Fibroblast of lung (primary cell): Measurements from ENCODE around the gene TNFRSF11A. TPM values are rescaled to one million over a fixed set of nuclear protein-coding genes. Genes with fewer than 3 reads are reported as not detected.

Experiments used
- DNase-seq, 2 donors: peaks; one replicate each; pipeline versions ENCODE4 v3.0.0 to v3.0.0-alpha.2; 2010; ENCODE audit warnings: low read depth in 2 of 2
- H2AFZ ChIP-seq: 2 replicates; pipeline ENCODE4 v1.5.1; 2012; ENCODE audit warnings: low read length, control low read depth, inconsistent platforms
- H3K27ac ChIP-seq: 2 replicates; pipeline ENCODE4 v1.5.1; 2011; ENCODE audit warnings: low read length, control low read depth; ENCODE audit not compliant: insufficient read depth
- H3K27me3 ChIP-seq: 2 replicates; pipeline ENCODE4 v1.5.1; 2011; ENCODE audit warnings: mild to moderate bottlenecking, low read length; ENCODE audit not compliant: control insufficient read depth, insufficient read depth
- H3K36me3 ChIP-seq: 2 replicates; pipeline ENCODE4 v1.5.1; 2011; ENCODE audit warnings: low read length; ENCODE audit not compliant: control insufficient read depth, insufficient read depth
- H3K4me1 ChIP-seq: 2 replicates; pipeline ENCODE4 v1.5.1; 2011; ENCODE audit warnings: low read length; ENCODE audit not compliant: control insufficient read depth, insufficient read depth; ENCODE audit errors: extremely low read depth
- H3K4me2 ChIP-seq: 2 replicates; pipeline ENCODE4 v1.5.1; 2011; ENCODE audit warnings: low read length, control low read depth; ENCODE audit not compliant: insufficient read depth; ENCODE audit errors: extremely low read depth
- H3K4me3 ChIP-seq, 4 experiments: fragments of 200-600 bp in 1 of 4; sonication (generic) in 1 of 4; replicated peaks in 1 of 4; 2 replicates each; pipeline ENCODE4 v1.5.1; 2011 to 2016; ENCODE audit warnings: low read length in 4 of 4, low read depth in 3 of 4, mild to moderate bottlenecking in 3 of 4, control low read depth in 2 of 4, inconsistent platforms in 1 of 4, mixed read lengths in 1 of 4; ENCODE audit not compliant: insufficient read depth in 1 of 4; ENCODE audit errors: control extremely low read depth in 1 of 4
- H3K79me2 ChIP-seq: 2 replicates; pipeline ENCODE4 v1.5.1; 2012; ENCODE audit warnings: mild to moderate bottlenecking, low read length, inconsistent platforms; ENCODE audit not compliant: control insufficient read depth, insufficient read depth
- H3K9ac ChIP-seq: 2 replicates; pipeline ENCODE4 v1.5.1; 2011; ENCODE audit warnings: mild to moderate bottlenecking, low read length, control low read depth; ENCODE audit not compliant: insufficient read depth
- H3K9me3 ChIP-seq: 2 replicates; pipeline ENCODE4 v1.5.1; 2012; ENCODE audit warnings: low read depth, low read length; ENCODE audit not compliant: control insufficient read depth, insufficient read depth
- H4K20me1 ChIP-seq: 2 replicates; pipeline ENCODE4 v1.5.1; 2011; ENCODE audit warnings: low read length; ENCODE audit not compliant: control insufficient read depth, insufficient read depth; ENCODE audit errors: extremely low read depth
- CTCF ChIP-seq, 2 donors: IDR thresholded peaks in 1 of 2; conservative IDR thresholded peaks in 1 of 2; 1 replicate in 1 of 2; 2 replicates in 1 of 2; pipeline ENCODE4 v1.5.1; 2011 to 2012; ENCODE audit warnings: low read length in 2 of 2, control low read depth in 1 of 2, inconsistent platforms in 1 of 2, low read depth in 1 of 2, mild to moderate bottlenecking in 1 of 2
- EZH2 ChIP-seq: IDR thresholded peaks from 2 replicates; pipeline ENCODE4 v1.5.1; 2012; ENCODE audit warnings: low read length, control low read depth, mild to moderate bottlenecking; ENCODE audit errors: missing control alignments
- polyA plus RNA-seq, 2 donors: library from polyadenylated mRNA; depleted of rRNA in 1 of 2; stranded (reverse) in 1 of 2; unstranded in 1 of 2; fragments of >200 nt; gene quantifications; 2 replicates each; pipeline ENCODE4 v1.2.1, GENCODE V29; 2011 to 2012; ENCODE audit warnings: missing spikeins in 1 of 2
- total RNA-seq: library from RNA; depleted of rRNA; stranded (reverse); fragments of >200 nt; gene quantifications from 2 replicates; pipeline ENCODE4 v1.2.1, GENCODE V29; 2014

The TNFRSF11A gene
- total and polyA plus RNA-seq, 2 donors (not counting 1 experiment from before 2014, with no cell fraction given): 0.11 to 0.66 TPM

GRCh38 chr18:62312851-62313250, 12.3 kb upstream of the TNFRSF11A start:
- Histone ChIP-seq H2AFZ (no peak overlapping the region), H3K27me3 (no peaks in the 10 kb centered on the region), H3K27ac (no peak overlapping the region), H3K4me3 (no peak overlapping the region), H3K9me3 (no peaks in the 10 kb centered on the region), H3K79me2 (no peaks in the 10 kb centered on the region), H3K9ac (no peak overlapping the region), H3K4me1 (no peaks in the 10 kb centered on the region), H4K20me1 (no peaks in the 10 kb centered on the region), H3K4me2 (no peak overlapping the region), H3K36me3 (no peaks in the 10 kb centered on the region)
- TF ChIP-seq EZH2 (no peak), CTCF (conservative IDR thresholded peaks at IDR 0.05 in 1 of 2, IDR thresholded peaks at IDR 0.05 in 1 of 2; ENCODE audit: low read depth in 1 of 2, low read length in 2 of 2) (no peak)
- DNase-seq: no peak

GRCh38 chr18:62318228-62319180, 6.6 kb upstream of the TNFRSF11A start:
- Histone ChIP-seq H3K9ac (no peak overlapping the region), H3K36me3 (no peaks in the 10 kb centered on the region), H3K9me3 (no peaks in the 10 kb centered on the region), H3K79me2 (no peaks in the 10 kb centered on the region), H2AFZ (no peak overlapping the region), H3K27me3 (peaks cover 8% of the 10 kb centered on the region), H4K20me1 (no peaks in the 10 kb centered on the region), H3K4me2 (no peak overlapping the region), H3K4me1 (no peaks in the 10 kb centered on the region), H3K4me3 (no peak overlapping the region), H3K27ac (no peak overlapping the region)
- DNase-seq: no peak
- TF ChIP-seq CTCF (conservative IDR thresholded peaks at IDR 0.05 in 1 of 2, IDR thresholded peaks at IDR 0.05 in 1 of 2; ENCODE audit: low read depth in 1 of 2, low read length in 2 of 2) (no peak), EZH2 (no peak)

GRCh38 chr18:62321201-62321600, 3.9 kb upstream of the TNFRSF11A start:
- Histone ChIP-seq H3K4me3 (no peak overlapping the region), H3K79me2 (no peaks in the 10 kb centered on the region), H3K36me3 (no peaks in the 10 kb centered on the region), H3K4me1 (no peaks in the 10 kb centered on the region), H2AFZ (no peak overlapping the region), H3K27ac (no peak overlapping the region), H3K27me3 (peaks cover 30% of the 10 kb centered on the region), H3K9ac (no peak overlapping the region), H4K20me1 (no peaks in the 10 kb centered on the region), H3K9me3 (no peaks in the 10 kb centered on the region), H3K4me2 (no peak overlapping the region)
- no peak for DNase-seq
- TF ChIP-seq EZH2 (no peak), CTCF (conservative IDR thresholded peaks at IDR 0.05 in 1 of 2, IDR thresholded peaks at IDR 0.05 in 1 of 2; ENCODE audit: low read depth in 1 of 2, low read length in 2 of 2) (no peak)
